Endometrium (tissue), 2 donors: ENCODE data around the gene CHST13.

Experiments
- FAIRE-seq: peaks from 2 replicates; lab custom pipeline; 2012; peaks lifted over from hg19 to GRCh38; lab: Jason Lieb, UNC
- donor health status: control.
- donor health status: control.

CHST13 gene

GRCh38 chr3:126509597-126510307 is 14.2 kb upstream of the CHST13 start:
- no peak for FAIRE-seq

DNA sequence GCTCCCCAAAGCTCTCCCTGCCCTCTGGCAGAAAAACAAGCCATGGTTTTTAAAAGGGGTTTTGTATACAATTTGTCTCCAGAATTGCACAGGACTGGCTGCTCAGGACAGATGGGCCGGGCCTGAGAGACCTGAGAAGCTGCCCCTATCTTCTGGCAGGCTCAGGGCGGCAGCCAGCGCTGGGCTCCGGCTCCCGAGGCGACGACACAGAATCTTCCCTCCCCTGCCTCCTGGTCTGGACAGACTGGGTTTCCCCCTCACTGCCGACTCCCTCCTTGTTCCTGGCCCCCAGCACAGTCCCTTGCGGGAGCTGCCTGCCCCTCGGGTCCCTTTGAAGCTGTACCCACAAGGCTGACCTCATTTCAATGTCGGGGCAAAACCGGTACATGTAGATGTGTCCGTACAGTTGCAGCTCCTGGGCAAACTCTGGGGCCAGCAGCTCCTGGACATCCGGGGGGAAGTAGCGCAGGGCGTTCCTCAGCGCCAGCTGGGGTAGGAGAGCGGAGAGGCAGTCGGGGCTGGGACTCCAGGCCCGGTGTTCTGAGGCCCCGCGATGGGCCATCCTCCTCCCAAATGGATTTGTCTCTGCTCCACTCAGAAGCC is 13.5 kb upstream of the CHST13 start:
- FAIRE-seq, result no peak

- no peak for FAIRE-seq
Observed at GRCh38 chr3:126511291-126511690, 12.7 kb upstream of the CHST13 start.

GRCh38 chr3:126512026-126512425 is 11.9 kb upstream of the CHST13 start:
- FAIRE-seq, result no peak

- FAIRE-seq, result no peak
Observed at GRCh38 chr3:126512916-126513650, 10.9 kb upstream of the CHST13 start.

GRCh38 chr3:126514161-126514560 is 9.8 kb upstream of the CHST13 start:
- FAIRE-seq, result no peak

GRCh38 chr3:126515066-126515706 is 8.8 kb upstream of the CHST13 start:
- FAIRE-seq, result no peak

GRCh38 chr3:126516152-126516935 is 7.6 kb upstream of the CHST13 start:
- no peak for FAIRE-seq

DNA sequence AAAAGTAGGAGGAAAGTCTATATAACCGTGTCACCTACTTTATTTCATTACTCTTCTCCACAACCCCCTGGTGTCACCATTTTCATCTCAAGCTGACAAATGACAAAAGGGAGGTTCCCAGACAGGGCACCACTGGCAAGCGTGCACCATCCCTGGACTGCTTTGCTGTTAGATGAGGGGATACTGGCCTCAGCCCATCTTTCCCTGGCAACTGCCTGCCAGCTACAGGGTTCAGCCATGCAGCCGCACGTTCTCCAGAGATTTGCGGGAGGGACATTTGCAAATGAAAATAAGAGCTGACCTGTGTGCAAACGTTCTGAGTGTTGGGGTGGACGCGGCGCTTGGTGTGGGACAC is 7.0 kb upstream of the CHST13 start:
- no peak for FAIRE-seq

DNA sequence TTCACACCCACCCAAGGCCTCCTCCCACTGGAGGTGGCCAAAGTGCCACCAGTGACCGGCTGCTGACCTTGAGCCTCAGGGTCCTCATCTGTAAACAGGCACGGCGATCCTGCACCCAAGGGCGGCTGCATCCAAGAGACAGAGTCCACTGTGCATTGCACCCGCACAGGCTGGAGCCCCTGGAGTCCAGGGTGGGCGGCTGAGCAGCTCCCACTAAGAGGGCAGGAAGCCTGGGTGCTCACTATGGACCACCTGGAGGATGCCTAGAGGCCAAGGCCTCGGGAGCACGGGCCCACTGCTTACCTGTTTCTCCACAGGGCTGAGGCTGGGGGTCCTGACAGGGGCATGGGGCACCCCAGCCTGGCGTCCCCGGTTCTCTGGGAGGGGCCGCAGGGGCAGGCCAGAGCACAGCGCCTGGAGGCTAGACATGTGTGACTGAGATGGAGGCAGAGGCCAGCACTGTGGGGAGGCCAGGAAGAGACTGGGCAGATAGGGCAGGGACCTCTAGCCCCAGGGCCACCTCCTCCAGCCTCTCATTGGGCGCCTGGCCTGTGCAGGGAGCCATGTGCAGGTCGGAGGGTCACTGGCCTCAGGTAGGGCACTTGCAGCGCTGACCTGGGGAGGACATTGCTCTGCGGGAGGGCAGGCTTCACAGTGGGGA is 6.5 kb upstream of the CHST13 start, which contains the start of gene UROC1:
TSS of gene UROC1 (minus strand) at position 483 of the 661 bp plus-strand sequence. CDS start at position 429, 54 bp downstream.
- FAIRE-seq, result no peak

DNA sequence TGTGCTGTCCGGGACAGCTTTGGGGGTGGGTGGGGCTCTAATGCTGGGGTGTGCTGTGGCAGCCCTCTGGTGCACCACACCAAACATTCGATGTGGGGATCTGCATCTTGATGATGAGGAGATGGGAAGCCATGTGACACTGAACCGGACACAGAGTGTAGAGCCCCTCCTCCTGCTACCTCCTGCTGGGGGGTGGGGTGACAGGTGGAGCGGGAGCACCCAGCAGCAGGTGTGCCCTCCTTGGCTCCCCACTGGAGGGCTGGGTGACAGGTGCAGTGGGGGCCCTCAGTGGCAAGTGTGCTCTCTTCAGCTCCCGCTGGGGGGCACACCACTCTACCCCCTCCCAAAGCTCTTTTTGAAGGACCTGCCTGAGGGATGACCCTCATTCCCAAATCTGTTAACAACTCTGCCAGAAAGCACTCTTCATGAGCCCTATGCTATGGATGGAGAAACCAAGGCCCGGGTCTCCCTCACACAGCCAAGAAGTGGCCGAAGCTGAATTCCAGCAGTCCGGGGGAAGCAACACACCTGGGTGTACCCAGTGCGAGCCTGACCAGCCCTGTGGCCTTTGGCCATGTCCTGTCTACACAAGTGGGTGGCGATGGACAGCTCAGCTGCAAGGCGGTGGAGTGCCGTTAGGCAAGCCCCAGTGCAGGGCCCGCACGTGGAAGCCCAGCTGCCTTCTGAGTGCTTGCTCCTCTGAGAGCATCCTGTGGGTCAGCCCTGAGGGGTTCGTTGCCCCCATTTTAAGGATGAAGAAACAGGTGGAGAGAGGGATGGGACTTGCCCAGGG is 5.8 kb upstream of the CHST13 start:
- FAIRE-seq, result no peak

GRCh38 chr3:126518779-126519177 is 5.2 kb upstream of the CHST13 start:
- FAIRE-seq, result no peak

DNA sequence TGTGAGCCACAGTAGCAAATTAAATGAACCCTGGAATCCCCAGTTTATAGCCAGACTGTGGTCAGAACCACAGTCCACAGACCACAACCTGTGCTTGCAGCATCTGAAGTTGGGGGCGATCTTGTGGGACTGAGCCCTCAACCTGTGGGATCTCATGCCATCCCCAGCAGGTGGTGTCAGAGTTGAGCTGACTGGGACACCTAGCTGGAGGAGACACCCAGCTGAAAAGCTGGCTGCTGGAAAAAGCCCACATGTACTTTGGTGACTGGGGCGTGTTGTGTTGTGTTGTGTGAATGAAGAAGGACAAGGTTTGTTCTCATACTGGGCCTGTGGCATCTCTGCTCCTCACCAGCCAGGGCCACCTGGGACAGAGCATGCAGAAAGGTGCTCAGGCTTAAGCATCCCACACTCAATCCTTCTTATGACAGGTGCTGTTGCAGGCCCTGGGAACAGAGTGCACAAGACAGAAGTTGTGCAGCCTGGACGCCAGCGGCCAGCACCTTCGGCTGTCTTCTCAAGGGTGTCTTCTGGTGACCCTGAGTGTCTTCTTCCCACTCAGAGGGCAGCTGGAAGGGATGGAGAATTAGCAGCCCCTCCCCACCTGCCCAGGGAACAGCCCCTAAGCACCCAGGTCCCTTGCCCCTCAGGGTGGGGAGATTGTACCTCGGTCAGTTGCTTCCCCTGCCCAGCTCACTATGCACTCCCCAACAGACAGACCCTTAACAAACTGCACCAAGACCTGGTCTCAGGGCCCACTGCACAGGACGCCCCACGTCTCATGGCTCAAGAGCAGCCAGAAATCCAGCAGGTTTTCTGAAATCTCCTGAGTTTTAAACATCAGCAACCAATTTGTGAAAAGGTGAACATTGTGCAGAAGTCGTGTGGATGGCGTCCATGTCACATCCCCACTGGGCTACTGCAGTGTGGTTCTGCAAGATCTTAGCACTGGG is 4.2 kb upstream of the CHST13 start:
- no peak for FAIRE-seq

- FAIRE-seq, result no peak
Observed at GRCh38 chr3:126521122-126521891, 2.6 kb upstream of the CHST13 start.

GRCh38 chr3:126522363-126522788 is 1.6 kb upstream of the CHST13 start:
- no peak for FAIRE-seq

GRCh38 chr3:126524429-126524988 is 554 bp downstream of the CHST13 start:
- FAIRE-seq, result no peak

DNA sequence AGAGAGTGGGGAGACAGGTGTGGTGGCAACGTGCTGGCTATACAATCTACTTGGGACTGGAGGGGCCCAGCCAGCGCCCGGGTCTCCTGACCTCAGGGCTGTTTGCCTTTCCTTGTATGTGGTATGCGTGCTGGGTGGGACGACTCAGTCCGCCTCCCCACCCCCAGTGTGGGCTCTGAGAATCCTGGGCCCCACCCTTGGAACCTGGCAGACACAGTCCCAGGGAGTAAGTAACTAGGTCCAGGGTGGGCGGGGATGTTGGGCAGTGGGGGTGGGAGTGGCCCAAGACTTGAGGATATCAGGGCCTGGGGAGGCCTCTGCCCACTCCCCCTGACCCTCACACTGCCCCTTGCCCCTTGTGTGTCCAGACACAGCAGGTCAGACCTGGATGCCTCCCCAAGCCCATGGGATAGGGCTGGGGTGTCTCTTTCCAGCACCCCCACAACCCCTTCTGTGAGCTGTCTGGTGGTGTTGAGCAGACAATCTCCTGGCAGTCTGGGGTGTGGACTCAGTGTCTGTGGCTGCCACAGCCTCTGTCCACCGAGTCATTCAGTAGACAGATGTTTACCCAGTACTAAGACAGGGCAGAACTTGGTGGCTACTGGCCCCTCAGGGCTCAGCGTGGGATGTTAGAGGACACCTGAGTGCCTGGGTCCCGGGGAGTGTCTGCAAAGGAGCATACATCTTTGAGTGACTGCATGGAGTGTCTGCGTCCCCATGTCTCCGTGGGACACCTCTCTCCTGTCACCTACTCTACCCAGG is 1.3 kb downstream of the CHST13 start:
- FAIRE-seq, result no peak
